ENCODE data around the gene SMYD3.
A peak's percentile ranks its signal among the peaks of the same experiment; 100 is the strongest.

SMYD3 gene

DNA sequence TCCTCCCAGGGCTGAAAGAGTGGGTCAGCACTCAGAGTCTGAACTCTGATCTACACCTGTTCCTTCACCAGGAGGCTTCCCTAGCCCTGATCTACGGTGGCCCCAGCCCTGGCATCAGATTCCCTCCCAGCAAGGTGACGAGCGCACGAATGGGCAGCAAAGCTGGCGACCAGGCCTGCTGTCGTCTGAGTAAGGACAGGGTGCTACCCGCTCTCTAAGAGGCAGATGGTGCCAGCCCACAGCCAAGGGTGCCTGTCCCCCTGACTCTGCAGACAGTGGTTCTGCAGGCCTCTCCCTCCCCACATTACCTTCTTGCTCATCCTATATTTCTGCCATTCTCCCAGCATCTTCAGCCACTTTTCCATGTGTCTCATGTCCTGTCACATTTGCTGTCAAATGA is 10.3 kb upstream of the SMYD3 start:
- Histone ChIP-seq H3K4me3 (no peak overlapping the region), H3K27ac (no peak overlapping the region)

DNA sequence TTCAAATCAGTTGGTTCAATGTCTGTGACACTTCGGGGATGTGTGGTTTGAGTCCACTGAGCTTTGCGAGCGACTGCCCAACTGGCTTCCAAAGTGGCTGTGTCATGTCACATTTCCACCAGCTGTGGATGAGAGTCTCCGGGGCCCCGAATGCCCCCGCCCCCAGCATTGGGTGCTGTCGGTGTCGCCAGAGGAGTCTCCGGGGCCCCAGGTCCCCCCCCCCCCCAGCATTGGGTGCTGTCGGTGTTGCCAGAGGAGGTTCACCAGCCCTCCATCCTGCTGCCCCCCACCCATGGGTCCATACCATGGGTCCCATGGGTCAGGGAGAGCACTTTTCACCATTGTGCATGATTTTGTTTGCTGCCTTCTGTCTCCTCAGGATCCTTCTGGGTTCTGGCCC is 9.0 kb upstream of the SMYD3 start:
- H3K4me3 ChIP-seq: no peak overlapping the region

DNA sequence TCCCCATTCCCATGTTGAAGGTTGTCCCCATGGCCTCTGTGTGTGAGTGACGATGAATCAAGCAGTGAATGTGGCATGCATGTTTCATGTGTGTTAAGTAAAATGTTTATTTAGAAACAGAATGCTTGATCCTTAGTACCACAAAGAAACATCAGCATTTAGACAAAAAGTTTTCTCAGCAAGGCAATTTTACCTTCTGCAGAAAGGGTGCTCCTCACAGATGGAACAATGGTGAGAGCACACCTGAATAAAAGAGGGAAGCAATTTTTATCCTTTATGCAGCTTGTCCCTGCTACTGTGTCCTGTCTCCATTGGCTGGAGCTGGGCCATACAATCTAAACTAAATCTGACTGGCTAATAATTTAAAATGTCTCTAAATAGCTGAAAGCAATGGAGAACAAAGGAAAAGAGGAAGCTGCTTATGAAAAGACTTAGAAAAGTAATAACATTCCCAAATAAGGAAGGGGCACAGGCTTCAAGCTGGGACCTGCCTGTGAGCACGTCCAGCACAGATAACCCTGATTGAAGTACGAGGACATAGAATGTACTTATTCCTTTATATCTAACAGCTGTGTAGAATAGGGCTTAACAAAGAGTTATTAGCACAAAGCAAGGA is 8.4 kb upstream of the SMYD3 start:
- Histone ChIP-seq H3K27ac (no peak overlapping the region), H3K4me3 (no peak overlapping the region)

More for the DNA sequence above, 9.0 kb upstream of the SMYD3 start:
- no peak overlapping the region for H3K27ac ChIP-seq

DNA sequence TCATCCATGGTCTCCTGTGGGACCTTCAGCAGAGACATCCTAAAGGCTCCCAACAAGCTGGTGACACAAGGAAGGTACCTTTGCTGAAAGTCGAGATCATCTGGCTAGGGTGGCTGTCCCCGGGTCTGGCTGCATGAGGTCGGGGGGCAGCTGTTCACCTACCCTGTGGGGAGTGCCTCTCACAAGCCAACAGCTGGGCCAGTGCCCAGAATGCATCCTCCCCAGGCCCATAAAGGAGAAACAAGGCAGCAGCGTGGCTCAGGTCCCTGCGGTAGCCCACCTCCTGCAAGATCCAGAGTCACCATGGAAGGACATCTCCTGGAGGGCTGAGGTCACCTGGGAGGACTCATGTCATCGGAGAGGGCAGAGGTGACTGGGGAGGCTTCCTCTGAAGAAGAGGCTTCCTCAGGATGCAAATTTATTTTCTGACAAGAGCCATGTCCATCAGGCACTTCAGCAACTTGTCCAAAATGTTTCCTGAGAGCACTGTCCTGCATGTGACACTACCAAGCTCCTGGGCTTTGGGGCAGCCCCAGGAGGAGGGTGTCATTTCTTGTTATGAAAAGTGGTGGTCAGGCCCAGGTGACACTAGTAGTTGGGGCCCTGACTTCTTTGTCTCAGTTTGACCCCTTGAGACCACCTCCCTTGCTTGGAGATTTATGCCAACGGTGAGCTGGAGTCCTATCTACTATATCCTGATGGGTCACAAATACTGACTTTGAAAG is 6.7 kb upstream of the SMYD3 start:
- H3K27ac ChIP-seq: no peak overlapping the region
- no peak overlapping the region for H3K4me3 ChIP-seq

DNA sequence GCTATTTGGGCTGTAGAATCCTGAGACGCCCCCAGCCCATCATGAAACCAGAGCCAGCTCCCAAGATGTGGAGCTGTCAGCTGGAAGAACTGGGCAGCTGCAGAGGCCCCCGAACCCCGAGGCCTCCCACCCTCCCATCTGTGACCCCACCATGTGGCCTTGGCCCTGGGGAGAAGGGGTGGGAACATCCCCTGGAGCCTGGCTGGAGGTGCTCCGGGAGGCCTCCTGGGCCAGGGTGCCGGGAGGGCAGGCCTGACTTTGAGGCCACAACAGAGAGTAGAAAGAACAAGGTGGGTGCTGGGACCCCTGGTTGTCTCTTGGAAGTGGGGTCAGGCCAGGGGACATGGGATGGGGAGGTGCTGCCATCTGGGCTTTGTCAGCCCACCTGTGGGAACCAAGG is 6.0 kb upstream of the SMYD3 start:
- Histone ChIP-seq H3K4me3 (no peak overlapping the region), H3K27ac (no peak overlapping the region)

DNA sequence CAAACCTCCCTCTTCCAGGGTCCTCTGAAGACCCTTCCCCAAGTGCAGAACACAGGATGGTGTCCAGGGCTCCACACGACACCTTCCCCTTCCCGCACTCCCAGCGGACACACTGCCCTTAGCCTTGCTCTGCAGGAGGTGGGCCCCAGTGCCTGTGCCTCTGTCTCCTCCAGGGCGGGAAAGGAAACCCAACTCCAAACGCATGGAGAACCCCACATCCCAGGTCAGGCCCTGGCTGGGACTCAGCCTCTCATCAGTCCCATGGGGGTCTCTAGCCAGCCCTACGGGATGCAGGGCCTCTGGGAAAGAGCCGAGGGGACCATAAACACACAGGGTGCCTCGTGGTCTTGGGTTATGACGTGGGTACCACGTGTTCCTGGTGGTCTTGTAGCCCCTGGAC is 5.6 kb upstream of the SMYD3 start:
- no peak overlapping the region for H3K27ac ChIP-seq
- no peak overlapping the region for H3K4me3 ChIP-seq

DNA sequence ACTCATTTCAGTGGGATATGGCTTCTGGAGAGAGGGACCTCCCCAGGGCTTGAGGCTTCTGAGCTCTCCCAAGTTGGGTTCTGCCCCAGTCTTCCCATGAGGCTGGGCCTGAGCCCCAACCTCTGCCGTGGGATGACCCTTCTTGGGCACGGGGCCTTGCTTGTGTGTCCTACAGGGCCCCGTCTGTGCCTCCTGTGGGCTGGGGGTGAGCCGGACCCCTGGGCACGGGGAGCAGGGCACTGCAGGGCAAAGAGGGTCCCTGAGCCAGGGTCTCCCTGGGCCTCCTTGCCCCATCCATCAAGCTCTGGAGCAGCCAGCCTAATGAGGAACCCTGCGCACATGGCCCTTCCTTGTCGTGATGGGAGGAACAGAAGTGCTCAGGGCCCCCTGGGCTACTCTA is 5.2 kb upstream of the SMYD3 start:
- no peak overlapping the region for H3K4me3 ChIP-seq
- H3K27ac ChIP-seq: no peak overlapping the region

DNA sequence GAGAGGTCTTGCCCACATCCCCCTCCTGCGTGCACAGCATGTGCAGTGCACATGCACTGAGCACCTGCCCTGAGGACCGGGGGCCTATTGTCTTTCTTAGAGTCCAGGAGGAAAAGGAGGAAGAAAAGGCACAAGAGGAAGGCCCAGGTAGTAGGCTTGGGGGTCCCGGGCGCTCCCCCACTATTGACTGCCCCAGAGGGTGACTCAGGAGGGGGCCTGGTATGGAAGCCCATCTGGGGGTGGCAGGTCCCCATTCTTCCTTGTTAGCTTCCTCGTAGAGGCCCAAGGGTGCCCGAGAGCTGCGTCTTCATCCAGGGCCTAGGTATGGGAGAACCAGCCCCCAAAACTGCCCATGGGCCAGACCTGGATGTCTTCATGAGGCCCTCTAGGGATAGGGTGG is 4.1 kb upstream of the SMYD3 start:
- Histone ChIP-seq H3K4me3 (no peak overlapping the region), H3K27ac (no peak overlapping the region)

DNA sequence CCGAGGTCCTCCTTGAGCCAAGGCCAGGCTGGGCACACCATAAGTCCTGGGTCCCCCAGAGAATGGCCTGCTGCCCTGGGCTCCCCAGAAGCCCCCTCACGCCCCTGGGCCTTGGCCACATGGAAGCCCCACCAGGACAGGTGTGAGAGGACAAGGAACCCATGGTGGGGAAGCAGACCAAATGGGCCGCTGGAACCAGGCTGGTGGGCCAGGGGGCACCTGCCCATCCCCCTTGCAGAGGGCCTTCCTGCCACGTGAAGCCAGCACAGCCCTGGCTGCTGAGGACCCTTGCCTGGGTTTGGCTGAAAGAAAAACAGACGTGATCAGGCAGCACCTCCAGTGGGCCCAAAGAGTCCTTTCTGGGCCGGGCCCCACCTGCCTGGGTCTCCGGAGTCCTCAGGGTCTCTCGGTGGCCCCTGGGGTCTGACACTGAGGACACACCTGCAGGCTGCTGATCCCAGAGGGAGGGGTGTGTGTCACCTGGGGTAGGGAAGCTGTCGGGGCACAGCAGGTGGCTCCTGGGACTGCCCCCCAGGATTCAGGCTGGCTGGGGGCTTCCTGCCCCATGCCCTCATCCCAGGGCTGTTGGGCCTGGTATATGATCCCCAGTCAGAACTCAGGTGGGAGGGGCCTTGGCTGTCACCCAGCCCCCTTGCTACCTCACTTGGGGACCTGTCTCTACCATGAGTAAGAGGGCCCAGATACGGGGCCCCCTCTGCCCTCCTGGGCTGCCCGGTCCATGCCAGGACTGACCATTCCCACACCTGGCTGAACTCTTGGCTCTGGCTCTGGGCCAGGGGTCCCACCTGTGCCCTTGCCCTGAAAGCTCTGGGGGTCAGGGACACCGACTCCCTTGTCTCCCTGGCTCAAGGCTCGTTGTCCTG is 3.3 kb upstream of the SMYD3 start:
- H3K27ac ChIP-seq: no peak overlapping the region

DNA sequence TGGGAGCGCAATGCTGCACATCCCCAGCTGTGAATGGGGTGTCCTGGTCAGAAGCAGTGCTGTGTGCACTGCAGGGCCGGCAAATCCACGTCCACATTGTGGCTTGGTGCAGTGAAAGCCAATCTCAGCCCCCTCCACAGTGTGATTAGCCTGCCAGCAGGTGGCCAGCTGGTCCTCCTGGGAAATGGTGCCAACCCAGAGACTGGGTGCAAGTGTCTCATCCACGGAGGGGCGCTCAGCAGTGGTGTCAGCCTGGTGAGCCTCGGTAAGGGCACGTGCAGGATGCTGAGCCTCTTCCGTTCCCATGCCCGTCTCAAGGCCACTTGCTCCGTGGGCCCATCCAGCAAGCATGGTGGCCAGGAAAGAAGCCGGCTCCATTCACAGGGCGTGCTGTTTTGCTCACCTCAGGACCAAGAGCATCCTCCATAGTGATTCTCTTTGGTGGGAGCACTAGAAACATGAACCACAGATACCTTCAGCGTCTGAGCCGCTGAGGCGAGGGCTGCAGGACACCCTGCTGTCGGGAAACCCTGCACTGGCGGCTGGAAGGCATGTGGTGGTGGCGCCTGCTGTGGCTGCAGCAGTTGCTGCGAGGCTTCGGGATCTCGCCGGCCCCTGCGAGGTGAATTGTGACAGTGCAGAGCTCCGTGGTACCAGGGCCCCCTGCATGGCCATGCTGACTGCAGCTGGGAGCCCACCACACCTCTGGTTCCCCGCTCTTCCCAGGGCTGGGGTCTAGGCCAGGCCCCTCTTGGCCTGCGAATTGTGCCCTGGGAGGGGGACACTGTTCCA is 2.0 kb upstream of the SMYD3 start:
- no peak overlapping the region for H3K27ac ChIP-seq
- H3K4me3 ChIP-seq: no peak overlapping the region

More for the DNA sequence above, 3.3 kb upstream of the SMYD3 start:
- H3K4me3 ChIP-seq: no peak overlapping the region

DNA sequence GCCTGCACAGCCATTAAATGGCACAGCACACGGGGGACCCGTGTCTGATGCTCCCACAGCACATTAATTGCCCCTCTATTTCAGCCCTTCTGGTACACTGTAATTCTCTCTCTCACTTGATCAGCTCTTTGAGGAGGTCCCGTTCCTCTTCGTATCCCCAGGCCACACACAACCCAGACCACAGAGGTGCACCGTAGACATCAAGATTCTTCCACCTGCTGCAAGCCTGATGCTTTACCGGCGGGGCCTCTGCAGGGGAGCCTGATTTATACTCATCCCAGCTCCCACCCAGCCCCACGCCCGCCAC is 759 bp downstream of the SMYD3 start:
- Histone ChIP-seq H3K27ac (peak overlapping the region in 10 of 21 experiments; percentile 17 to 74 (median 61)), H3K4me3 (peak overlapping the region; percentile 70 to 97 (median 77))

DNA sequence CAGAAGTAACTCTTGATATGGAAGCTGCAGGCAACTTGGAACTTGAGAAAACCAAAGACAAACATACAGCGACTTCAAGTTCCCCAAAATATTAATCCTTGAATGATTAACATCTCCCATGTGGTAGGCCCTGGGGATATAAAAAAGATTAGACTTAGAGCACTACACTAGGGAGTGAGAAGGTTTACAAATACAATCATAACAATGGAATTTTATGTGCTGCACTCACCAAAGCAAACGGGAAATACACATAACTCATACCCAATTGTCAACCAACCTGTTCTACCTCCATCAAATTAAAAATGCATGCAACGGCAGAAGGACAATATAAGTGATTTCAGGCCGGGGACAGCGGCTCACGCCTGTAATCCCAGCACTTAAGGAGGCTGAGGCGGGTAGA is 3.7 kb downstream of the SMYD3 start:
- no peak overlapping the region for H3K27ac ChIP-seq
- no peak overlapping the region for H3K4me3 ChIP-seq

DNA sequence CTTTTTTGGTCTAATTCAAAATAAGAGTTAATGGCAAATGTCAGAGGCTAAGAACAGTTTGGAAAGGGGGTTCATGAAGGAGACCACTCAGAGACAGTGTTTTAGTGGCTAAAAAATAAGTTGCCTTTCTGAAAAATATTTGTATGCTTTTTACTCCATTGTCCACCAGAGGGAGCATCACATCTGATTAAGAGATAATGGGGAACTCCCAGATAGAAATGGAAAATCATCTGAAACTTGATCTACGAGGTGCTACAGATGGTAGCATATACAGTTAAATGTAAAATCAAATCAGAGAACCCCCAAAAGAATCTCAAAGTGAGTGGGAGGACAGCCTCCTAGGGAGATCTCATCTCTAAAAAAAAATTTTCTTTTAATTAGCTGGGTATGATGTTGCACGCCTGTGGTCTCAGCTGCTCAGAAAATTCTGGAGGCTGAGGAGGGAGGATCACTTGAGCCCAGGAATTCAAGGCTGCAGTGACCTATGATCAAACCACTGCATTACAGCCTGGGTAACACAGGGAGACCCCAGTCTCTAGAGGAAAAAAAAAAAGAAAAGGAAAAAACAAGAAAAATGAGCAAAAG is 9.7 kb downstream of the SMYD3 start:
- H3K27ac ChIP-seq: no peak overlapping the region

DNA sequence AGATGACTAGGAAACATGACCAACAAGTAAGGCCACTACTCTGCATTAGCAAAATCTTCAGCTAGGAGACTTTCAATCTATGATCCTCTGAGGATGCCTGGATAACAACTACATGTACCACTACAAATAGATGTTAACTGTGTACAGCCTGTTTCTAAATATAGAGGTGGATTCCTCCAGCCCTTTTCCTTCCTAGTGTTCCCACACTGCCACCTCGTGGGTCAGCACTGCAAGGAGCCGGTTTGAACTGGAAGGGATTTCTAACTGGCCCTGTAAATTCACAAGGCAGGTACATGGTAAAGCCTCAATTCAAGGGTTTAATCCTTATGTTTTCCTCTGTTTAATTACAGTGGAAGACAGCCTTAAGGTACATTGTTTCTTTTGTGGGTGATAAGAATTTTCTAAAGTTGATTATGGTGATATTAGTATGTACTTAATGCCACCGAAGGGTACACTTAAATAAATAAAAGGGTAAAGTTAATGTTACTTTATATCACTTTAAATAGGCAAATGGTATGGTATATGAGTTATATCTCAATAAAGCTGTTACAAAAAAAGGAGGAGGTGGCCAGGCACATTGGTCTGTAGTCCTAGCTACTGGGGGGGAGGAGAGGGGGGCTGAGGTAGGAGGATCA is 14.4 kb downstream of the SMYD3 start:
- Histone ChIP-seq H3K27ac (no peak overlapping the region), H3K4me3 (no peak overlapping the region)

More for the DNA sequence above, 9.7 kb downstream of the SMYD3 start:
- H3K4me3 ChIP-seq: no peak overlapping the region

DNA sequence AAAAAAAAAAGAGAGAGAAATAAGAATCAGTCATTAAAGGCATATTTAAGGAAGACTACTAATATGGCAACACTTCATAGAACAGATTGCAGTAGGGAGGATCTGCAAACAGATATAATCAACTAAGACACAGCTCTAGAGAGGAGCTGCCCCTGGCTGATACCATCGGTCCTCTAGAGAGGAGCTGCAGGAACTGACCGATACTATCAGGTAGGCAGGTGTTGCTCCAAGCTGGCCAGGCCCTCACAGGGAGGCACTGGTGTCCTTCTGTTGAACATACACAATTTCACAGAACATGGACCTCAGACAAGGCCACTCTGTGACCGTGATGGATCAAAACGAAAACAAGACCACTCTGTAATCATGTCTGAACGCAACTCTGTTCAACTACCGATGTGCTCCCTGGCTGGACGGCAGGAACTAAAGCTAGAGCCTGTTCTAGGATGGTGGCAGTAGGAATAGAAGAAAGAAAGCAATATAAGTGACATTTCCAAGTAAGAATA is 15.5 kb downstream of the SMYD3 start:
- no peak overlapping the region for H3K4me3 ChIP-seq
- H3K27ac ChIP-seq: no peak overlapping the region

DNA sequence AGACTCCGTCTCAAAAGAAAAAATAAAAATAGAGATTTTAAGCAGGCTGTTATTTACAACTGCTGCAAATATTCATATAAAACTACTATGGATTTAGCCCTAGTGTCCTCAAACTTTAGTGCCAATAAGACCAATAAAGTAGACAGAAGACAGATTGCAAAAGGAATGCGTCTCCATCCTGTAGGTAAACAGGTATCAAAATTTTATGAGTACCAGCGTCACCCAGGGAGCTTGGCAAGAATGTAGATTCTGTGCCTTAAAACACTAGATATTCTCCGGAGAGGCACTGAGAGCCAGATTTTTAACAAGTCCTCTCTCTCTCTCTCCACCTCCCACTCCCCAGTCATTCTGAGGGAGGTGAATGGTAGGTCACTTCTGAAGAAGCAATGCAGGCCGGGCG is 18.4 kb downstream of the SMYD3 start:
- no peak overlapping the region for H3K27ac ChIP-seq

DNA sequence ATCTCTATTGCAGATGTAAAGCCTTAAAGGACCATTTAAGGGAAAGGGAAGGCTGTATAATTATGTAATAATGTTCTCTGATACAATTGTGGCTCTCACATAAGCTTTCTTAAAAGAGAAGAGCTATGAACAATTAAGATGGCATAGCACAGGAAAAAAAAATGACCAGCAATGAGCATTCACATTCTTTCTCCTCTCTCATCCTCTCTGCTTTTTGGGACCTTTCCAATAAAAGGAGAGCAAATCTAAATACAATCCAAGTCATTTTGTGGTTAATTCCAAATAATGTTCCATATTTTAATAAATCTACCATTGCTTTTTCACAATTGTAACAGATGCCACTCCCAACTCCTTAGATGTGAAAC is 23.5 kb downstream of the SMYD3 start:
- Histone ChIP-seq H3K27ac (peak overlapping the region in 3 of 21 experiments; percentile 13 to 61 (median 27)), H3K4me3 (no peak overlapping the region)

More for the DNA sequence above, 18.4 kb downstream of the SMYD3 start:
- no peak overlapping the region for H3K4me3 ChIP-seq

DNA sequence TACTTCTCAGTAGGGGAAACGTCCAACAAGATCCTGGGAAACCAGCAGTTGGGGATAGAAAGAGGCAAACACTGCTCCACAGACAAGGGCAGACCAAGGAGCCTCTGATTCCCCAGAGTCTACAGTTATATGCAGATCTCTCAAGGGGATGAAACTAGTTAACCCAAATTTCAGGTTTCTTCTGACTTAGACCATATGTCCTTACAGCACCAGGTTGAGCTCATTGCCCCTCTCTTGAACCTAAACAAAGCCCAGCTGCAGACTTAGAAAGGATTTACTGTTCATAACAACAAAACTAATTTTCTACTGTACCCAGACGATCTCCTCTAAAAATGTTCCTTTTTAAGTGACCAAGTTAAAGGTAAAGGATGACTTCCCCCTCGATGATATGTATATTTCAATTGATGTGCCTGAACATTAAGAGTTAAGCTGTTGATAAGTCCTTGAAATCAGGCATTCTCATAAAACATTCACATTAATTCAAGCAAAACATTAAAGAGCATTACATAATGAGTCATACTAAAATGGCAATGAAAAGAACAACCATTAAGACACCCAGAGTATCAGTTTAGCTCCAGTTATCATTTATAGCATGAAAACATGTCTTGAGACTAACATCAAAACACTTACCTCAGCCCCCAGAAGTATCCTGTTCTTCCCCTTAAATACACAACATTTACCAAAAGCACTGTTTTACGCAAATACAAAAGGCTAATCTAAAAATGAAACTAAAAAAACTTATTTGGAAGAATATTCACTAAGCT is 24.1 kb downstream of the SMYD3 start:
- H3K4me3 ChIP-seq: peak overlapping the region in 1 of 7 experiments; percentile 15
- H3K27ac ChIP-seq: peak overlapping the region in 3 of 21 experiments; percentile 27 to 61 (median 31)

Data from skin epidermis (tissue), 12 donors.